ENCODE results near the gene SLAIN1.

GRCh38 chr13:77781808-77782207 is 84.3 kb downstream of the SLAIN1 start:
- TF ChIP-seq CTCF (IDR thresholded peaks at IDR 0.05) (no peak), EZH2 (IDR thresholded peaks at IDR 0.05; ENCODE audit: borderline replicate concordance, insufficient read depth, low read depth, low read length, poor library complexity, severe bottlenecking) (no peak)
